HEK293T (cell line): Measurements from ENCODE around the gene NYAP1.
"Not testable (repeated sequence)": the region's sequence is repeated elsewhere in the genome, so short reads cannot be mapped to it uniquely, and the experiment has no call there.

Experiments
- ARNT ChIP-seq: fragments of 450-650 bp; IDR thresholded peaks from 2 replicates; pipeline ENCODE4 v1.6.1; 2017; ENCODE audit warnings: mild to moderate bottlenecking
- CTBP1 ChIP-seq: fragments of 450-650 bp; IDR thresholded peaks from 2 replicates; pipeline ENCODE4 v1.6.1; 2016; ENCODE audit warnings: borderline replicate concordance
- HDGF ChIP-seq: fragments of 450-650 bp; IDR thresholded peaks from 2 replicates; pipeline ENCODE4 v1.6.1; 2017; ENCODE audit warnings: antibody characterized with exemption, borderline replicate concordance
- LEF1 ChIP-seq: fragments of 450-650 bp; IDR thresholded peaks from 2 replicates; pipeline ENCODE4 v1.6.1; 2017; ENCODE audit warnings: mild to moderate bottlenecking, borderline replicate concordance
- SP1 ChIP-seq: fragments of 450-650 bp; IDR thresholded peaks from 2 replicates; pipeline ENCODE4 v1.6.1; 2017
- TF ChIP-seq, protein P1 (sequence below): fragments of 450-650 bp; IDR thresholded peaks from 2 replicates; pipeline ENCODE4 v1.6.1; 2016

DNA sequence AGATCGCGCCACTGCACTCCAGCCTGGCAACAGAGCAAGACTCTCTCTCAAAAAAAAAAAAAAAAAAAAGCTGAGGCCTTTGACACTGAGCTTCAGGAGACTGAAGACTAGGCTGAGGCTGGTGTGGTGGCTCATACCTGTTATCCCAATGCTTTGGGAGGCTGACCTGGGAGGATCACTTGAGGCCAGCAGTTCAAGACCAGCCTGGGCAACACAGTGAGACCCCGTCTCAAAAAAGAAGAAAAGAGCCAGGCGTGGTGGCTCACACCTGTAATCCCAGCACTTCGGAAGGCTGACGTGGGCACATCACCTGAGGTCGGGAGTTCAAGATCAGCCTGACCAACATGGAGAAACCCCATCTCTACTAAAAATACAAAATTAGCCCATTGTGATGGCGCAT lies 36.4 kb upstream of the NYAP1 start:
- not testable (repeated sequence) for TF ChIP-seq HDGF, SP1, LEF1, ARNT, CTBP1
- TF ChIP-seq, protein P1, sequence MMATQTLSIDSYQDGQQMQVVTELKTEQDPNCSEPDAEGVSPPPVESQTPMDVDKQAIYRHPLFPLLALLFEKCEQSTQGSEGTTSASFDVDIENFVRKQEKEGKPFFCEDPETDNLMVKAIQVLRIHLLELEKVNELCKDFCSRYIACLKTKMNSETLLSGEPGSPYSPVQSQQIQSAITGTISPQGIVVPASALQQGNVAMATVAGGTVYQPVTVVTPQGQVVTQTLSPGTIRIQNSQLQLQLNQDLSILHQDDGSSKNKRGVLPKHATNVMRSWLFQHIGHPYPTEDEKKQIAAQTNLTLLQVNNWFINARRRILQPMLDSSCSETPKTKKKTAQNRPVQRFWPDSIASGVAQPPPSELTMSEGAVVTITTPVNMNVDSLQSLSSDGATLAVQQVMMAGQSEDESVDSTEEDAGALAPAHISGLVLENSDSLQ = not testable (repeated sequence)
